PC-9 (cell line): Measurements from ENCODE around the gene MPST. TPM values are rescaled to one million over a fixed set of nuclear protein-coding genes. Genes with fewer than 3 reads are reported as not detected.
A peak's percentile ranks its signal among the peaks of the same experiment; 100 is the strongest.

ENCODE experiments used
- BruUV-seq: library from RNA; stranded (reverse); fragments of 400-500 nt; replicated peaks from 2 replicates; lab custom pipeline; 2021; lab: Mats Ljungman, UMichigan
- CTCF ChIA-PET: fragments of 300-600 bp; sonication (Branson Sonifier 250); formaldehyde crosslinking; loops from one replicate; lab custom pipeline; 2022; ENCODE audit warnings: antibody characterized with exemption; lab: Charles Lee
- POLR2A ChIA-PET: fragments of 300-600 bp; sonication (Branson Sonifier 250); formaldehyde crosslinking; loops from one replicate; lab custom pipeline; 2022; ENCODE audit warnings: antibody characterized with exemption; ENCODE audit not compliant: unreplicated experiment; lab: Charles Lee
- DNase-seq, 2 experiments: peaks; one replicate each; pipeline versions ENCODE4 v3.0.0 to v3.0.0-alpha.2; 2015 to 2022; ENCODE audit warnings: mixed read lengths in 1 of 2
- H2AFZ ChIP-seq: fragments of 200-600 bp; sonication (generic); 2 replicates; pipeline ENCODE4 v1.8.1; 2017; ENCODE audit warnings: antibody characterized with exemption
- H3F3A ChIP-seq: fragments of 200-600 bp; sonication (generic); 2 replicates; pipeline ENCODE4 v1.8.1; 2017; ENCODE audit warnings: antibody characterized with exemption, mild to moderate bottlenecking, low read depth; ENCODE audit not compliant: insufficient read depth
- H3K27ac ChIP-seq: fragments of 200-600 bp; sonication (generic); 2 replicates; pipeline ENCODE4 v1.6.1; 2016; ENCODE audit warnings: mixed run types
- H3K27me3 ChIP-seq: fragments of 200-600 bp; sonication (generic); 2 replicates; pipeline ENCODE4 v1.6.1; 2016; ENCODE audit warnings: low read depth, mixed run types; ENCODE audit not compliant: insufficient read depth
- H3K36me3 ChIP-seq: fragments of 200-600 bp; sonication (generic); 2 replicates; pipeline ENCODE4 v1.6.1; 2016; ENCODE audit warnings: low read depth, mixed run types
- H3K4me1 ChIP-seq: fragments of 200-600 bp; sonication (generic); replicated peaks from 2 replicates; pipeline ENCODE4 v1.6.1; 2016; ENCODE audit warnings: mixed run types; ENCODE audit not compliant: insufficient read depth
- H3K4me2 ChIP-seq: fragments of 200-600 bp; sonication (generic); 2 replicates; pipeline ENCODE4 v1.6.1; 2017; ENCODE audit warnings: mixed run types
- H3K4me3 ChIP-seq: fragments of 200-600 bp; sonication (generic); 2 replicates; pipeline ENCODE4 v1.6.1; 2016; ENCODE audit warnings: mixed run types
- H3K79me2 ChIP-seq: fragments of 200-600 bp; sonication (generic); 2 replicates; pipeline ENCODE4 v1.6.1; 2017; ENCODE audit warnings: low read depth, mixed run types
- H3K9me2 ChIP-seq: fragments of 200-600 bp; sonication (generic); 2 replicates; pipeline ENCODE4 v1.8.1; 2017; ENCODE audit warnings: mild to moderate bottlenecking; ENCODE audit not compliant: insufficient read depth
- H3K9me3 ChIP-seq: fragments of 200-600 bp; sonication (generic); 2 replicates; pipeline ENCODE4 v1.8.1; 2016; ENCODE audit warnings: low read depth; ENCODE audit not compliant: insufficient read depth
- H4K20me1 ChIP-seq: fragments of 200-600 bp; sonication (generic); 2 replicates; pipeline ENCODE4 v1.8.1; 2017; ENCODE audit not compliant: insufficient read depth
- EZH2 ChIP-seq: fragments of 200-600 bp; sonication (generic); IDR thresholded peaks from 2 replicates; pipeline ENCODE4 v1.8.0; 2017; ENCODE audit warnings: antibody characterized with exemption, low read depth
- intact Hi-C: fragments of 100-400 bp; cut with micrococcal nuclease; formaldehyde crosslinking; loops from one replicate; pipeline ENCODE4 v1.10.0; 2022; ENCODE audit not compliant: unreplicated experiment
- total RNA-seq: library from RNA; stranded (reverse); gene quantifications from 2 replicates; pipeline ENCODE4 v1.2.3, GENCODE V29; 2021
- TF ChIP-seq, protein P1 (sequence below): fragments of 200-600 bp; sonication (generic); conservative IDR thresholded peaks from 2 replicates; pipeline ENCODE4 v1.6.1; 2017; ENCODE audit warnings: mixed run types, antibody characterized with exemption, mild to moderate bottlenecking, moderate library complexity

The MPST gene
- total RNA-seq, 1 experiment from 2014 or later: 75.9 TPM

DNA sequence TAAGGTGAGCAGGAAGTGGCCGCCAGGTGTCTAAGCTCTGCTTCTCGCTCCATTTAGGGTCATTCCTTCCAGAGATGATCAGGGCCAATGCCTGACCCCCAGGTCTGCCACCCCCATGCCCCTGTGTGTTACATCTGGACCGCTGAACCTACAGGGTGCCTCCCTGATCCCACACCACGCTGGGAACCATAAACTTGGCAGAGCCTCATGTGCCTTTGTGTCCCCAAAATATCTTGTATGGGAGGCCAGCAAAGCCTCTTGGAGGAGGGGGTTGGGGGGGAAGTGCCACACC is 4.0 kb upstream of the MPST start:
- peaks cover 63% of the 10 kb centered on the region for H3K4me1 ChIP-seq
- no peaks in the 10 kb centered on the region for H3K9me3 ChIP-seq
- H2AFZ ChIP-seq: no peak overlapping the region
- H3K27ac ChIP-seq: no peak overlapping the region
- peaks cover 38% of the 10 kb centered on the region; the same call in 1 of the 2 replicates for H3F3A ChIP-seq
- TF ChIP-seq, protein P1, sequence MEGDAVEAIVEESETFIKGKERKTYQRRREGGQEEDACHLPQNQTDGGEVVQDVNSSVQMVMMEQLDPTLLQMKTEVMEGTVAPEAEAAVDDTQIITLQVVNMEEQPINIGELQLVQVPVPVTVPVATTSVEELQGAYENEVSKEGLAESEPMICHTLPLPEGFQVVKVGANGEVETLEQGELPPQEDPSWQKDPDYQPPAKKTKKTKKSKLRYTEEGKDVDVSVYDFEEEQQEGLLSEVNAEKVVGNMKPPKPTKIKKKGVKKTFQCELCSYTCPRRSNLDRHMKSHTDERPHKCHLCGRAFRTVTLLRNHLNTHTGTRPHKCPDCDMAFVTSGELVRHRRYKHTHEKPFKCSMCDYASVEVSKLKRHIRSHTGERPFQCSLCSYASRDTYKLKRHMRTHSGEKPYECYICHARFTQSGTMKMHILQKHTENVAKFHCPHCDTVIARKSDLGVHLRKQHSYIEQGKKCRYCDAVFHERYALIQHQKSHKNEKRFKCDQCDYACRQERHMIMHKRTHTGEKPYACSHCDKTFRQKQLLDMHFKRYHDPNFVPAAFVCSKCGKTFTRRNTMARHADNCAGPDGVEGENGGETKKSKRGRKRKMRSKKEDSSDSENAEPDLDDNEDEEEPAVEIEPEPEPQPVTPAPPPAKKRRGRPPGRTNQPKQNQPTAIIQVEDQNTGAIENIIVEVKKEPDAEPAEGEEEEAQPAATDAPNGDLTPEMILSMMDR: no peak
- no peak for TF ChIP-seq EZH2
- no peak for DNase-seq
- no peak overlapping the region for H3K4me3 ChIP-seq
- POLR2A ChIA-PET: no interaction called here
- BruUV-seq: no TSS peak
- intact Hi-C loops: no loop called here
- peaks cover 7% of the 10 kb centered on the region; the same call in 1 of the 2 replicates for H4K20me1 ChIP-seq
- CTCF ChIA-PET: no interaction called here
- H3K27me3 ChIP-seq: no peaks in the 10 kb centered on the region
- peaks cover 38% of the 10 kb centered on the region for H3K79me2 ChIP-seq
- H3K4me2 ChIP-seq: peak overlapping the region; percentile 39
- peaks cover 10% of the 10 kb centered on the region; the same call in 1 of the 2 replicates for H3K36me3 ChIP-seq
- no peaks in the 10 kb centered on the region for H3K9me2 ChIP-seq

DNA sequence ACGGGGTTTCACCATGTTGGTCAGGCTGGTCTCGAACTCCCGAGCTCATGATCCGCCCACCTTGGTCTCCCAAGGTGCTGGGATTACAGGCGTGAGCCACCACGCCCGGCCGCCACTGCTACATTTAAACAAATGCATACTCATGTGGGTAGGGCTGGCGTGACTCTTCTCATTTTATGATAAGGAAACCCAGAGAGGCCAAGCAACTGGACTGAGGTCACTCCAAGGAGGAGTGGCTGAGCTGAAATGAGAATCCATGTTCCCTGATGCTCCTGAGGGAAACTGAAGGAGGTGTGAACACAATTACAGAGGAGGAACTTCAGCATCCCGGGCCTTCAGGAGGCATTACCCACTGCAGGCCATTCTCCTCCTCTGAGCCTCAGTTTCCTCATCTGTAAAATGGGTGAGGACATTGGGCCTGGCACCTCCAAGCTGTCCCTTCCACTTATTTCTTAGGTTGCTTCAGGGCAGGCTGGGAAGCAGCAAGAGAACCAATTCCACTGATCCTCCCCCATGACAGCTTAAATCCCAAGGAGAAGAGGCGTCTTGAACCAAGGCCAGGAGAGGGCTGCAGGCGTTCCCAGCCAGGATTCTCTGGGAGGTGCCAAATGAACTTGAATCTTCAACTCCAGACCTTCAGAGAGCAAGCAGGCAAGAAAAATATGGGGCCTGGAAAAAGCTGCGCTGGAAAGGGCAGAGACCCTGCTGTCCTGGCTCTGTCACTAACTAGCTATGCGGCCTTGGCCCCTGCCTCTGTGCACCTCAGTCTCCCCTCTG is 3.2 kb upstream of the MPST start:
- H3K79me2 ChIP-seq: peaks cover 45% of the 10 kb centered on the region
- intact Hi-C loops: no loop called here
- ChIA-PET CTCF (no interaction called here), POLR2A (no interaction called here)
- H2AFZ ChIP-seq: no peak overlapping the region
- peaks cover 40% of the 10 kb centered on the region; the same call in 1 of the 2 replicates for H3F3A ChIP-seq
- H3K9me2 ChIP-seq: no peaks in the 10 kb centered on the region
- no peak for DNase-seq
- no peak overlapping the region for H3K4me2 ChIP-seq
- H3K36me3 ChIP-seq: peaks cover 10% of the 10 kb centered on the region; the same call in 1 of the 2 replicates
- peaks cover 70% of the 10 kb centered on the region for H3K4me1 ChIP-seq
- no peaks in the 10 kb centered on the region for H3K27me3 ChIP-seq
- no peak overlapping the region for H3K27ac ChIP-seq
- no TSS peak for BruUV-seq
- no peaks in the 10 kb centered on the region for H3K9me3 ChIP-seq
- peaks cover 7% of the 10 kb centered on the region; the same call in 1 of the 2 replicates for H4K20me1 ChIP-seq
- no peak overlapping the region for H3K4me3 ChIP-seq
- TF ChIP-seq EZH2: no peak
- TF ChIP-seq, protein P1: no peak

DNA sequence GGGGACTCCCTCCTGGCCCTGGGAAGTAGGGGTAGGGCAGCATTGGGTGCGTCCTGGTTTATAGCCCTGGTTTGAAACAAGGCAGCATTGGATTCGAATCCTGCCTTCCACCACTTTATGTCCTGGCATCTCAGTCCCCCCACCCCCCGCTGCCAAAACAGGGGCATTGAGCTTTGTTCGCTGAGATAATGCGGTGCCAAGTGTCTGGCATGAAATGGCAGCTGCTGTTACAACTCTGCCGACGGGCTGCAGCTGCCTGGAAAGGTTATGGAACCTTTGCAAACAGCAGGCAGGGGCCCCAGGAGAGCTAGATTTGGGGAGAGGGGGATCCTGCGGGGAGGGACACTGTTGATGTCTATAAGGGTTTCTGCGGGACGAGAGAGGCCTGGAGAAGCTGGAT is 2.2 kb upstream of the MPST start:
- intact Hi-C loops: no loop called here
- no peak for DNase-seq
- Histone ChIP-seq H3K79me2 (peaks cover 50% of the 10 kb centered on the region), H3K9me2 (no peaks in the 10 kb centered on the region), H3K4me2 (peak overlapping the region; percentile 75; the same call in 1 of the 2 replicates), H3K4me3 (no peak overlapping the region), H3F3A (peaks cover 35% of the 10 kb centered on the region; the same call in 1 of the 2 replicates), H2AFZ (no peak overlapping the region), H3K9me3 (no peaks in the 10 kb centered on the region), H4K20me1 (peaks cover 7% of the 10 kb centered on the region; the same call in 1 of the 2 replicates), H3K4me1 (peaks cover 61% of the 10 kb centered on the region), H3K27ac (no peak overlapping the region), H3K36me3 (peaks cover 10% of the 10 kb centered on the region; the same call in 1 of the 2 replicates), H3K27me3 (no peaks in the 10 kb centered on the region)
- TF ChIP-seq EZH2: no peak
- POLR2A ChIA-PET: no interaction called here
- BruUV-seq: no TSS peak
- CTCF ChIA-PET: interaction anchor here (0.6 to 1.1 kb wide), 2 partner anchors 40 to 149 kb away, joined by 3 to 8 read pairs; no protein-coding TSS in a partner anchor
